ENCODE measurements around the gene CARMIL1.

CARMIL1 gene

GRCh38 chr6:25309886-25310285 is 30.7 kb downstream of the CARMIL1 start:
- DNase-seq (ENCODE audit: low spot score), result peak; percentile 22

GRCh38 chr6:25311331-25311840 is 32.2 kb downstream of the CARMIL1 start:
- no peak for DNase-seq (ENCODE audit: low spot score)

DNA sequence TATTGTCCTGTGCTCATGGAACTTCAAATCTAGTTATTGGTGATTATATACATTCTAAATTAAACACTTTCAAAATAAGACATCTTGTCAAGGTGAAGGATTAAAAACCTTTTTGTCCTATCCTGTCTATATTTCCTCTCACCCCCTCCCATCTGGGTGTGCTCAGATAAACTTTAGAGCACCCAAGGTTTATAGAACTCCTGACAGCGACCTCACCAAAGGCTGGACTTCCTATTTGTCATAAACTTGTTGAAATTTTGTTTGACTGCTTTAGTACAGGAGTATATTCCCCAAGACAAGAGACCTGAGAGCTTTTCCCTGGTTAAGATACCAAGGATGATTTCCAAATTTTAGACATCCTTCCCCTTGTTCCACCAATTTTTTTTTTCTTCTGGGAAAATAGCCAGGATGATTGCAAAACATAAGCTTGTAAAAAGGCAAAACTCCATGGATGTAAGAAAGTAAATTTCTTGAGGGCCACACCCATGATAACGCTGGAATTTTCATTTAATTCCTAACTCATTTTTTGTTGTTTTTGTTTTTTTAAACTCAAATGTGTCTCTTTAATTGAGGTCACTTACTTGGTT is 33.0 kb downstream of the CARMIL1 start:
- DNase-seq (ENCODE audit: low spot score), result no peak

DNA sequence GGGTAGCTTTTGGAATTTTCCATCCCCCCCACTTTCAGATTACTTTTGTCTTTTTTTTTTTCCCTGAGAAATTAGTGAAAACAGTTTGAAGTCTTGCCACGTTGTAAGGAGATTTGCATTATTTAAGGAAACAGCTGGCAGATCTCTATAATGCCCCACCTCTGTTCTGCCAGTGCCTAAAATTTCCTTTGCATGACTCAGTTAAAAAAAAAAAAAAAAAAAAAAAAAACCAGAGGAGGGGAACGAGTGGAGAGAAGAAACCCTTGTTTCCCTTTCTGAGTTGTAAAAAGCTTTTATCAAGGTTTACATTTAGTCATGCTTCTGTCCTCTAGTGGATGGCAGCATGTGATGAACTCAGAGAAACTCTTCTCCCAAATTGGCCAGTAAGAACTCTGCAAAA is 33.5 kb downstream of the CARMIL1 start:
- no peak for DNase-seq (ENCODE audit: low spot score)

DNA sequence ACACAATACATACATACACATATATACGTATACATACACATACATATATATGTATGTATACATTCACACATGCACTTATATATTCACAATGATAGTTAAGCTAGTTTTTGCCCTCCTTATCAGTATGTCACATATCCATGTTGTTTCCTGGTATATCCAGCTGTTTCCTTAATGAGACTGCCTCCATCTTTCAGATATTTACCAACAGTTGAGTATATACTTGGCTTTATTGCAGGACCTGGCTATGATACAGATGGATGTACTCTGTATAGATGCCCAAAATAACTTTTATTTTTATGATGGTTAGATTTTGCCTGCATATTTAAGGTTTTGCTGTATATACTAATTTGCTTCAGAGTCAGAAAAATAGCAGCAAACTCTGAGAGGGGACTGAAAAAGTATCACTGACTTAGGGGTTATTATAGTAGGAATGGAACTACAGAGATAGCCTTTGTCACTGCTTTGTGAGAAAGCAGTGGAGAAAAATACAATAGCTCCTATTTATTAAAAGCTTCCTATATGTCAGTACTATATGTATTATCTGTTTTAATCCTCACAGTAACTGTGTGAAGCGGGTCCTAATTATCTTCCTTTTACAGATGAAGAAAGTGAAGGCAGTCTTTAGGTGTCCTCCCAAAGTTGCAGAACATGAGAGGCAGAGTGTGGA is 35.5 kb downstream of the CARMIL1 start:
- no peak for DNase-seq (ENCODE audit: low spot score)

GRCh38 chr6:25315194-25316177 is 36.3 kb downstream of the CARMIL1 start:
- DNase-seq (ENCODE audit: low spot score), result no peak

DNA sequence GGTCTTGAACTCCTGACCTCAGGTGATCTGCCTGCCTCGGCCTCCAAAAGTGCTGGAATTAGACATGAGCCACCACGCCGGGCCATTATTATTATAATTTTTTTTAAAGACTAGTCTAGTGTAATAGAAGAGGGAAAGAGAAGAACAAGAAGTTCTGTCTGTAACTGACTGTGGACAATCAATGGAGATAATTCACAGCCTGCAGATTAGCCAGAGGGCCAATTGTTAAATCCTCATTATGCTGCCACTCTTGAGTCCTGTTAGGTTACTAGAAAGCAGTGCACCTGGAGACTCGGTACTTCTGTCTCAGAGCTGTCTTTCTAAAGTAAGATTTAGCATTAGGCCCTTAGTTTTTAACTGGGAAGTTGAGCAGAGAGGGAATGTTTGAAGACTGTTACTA is 37.5 kb downstream of the CARMIL1 start:
- DNase-seq (ENCODE audit: low spot score), result no peak

GRCh38 chr6:25318589-25318988 is 39.4 kb downstream of the CARMIL1 start:
- no peak for DNase-seq (ENCODE audit: low spot score)

DNA sequence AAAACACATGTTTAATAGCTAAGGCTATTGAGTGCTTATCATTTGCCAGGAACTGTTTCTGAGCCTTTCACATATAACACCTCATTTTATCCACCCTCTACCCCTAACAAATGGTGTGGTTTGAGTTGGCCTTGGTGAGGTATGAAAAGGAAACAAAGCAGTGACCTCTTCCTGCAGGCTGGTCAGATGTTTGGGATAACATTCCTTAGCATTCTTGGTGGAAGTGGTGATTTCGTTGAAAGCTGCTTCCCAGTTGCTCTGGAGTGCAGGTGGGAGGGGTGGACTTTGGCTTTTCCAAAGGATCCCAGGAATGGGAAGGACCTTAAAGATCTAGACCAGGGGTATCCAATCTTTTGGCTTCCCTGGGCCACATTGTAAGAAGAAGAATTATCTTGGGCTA is 41.3 kb downstream of the CARMIL1 start:
- DNase-seq (ENCODE audit: low spot score), result no peak

- DNase-seq (ENCODE audit: low spot score), result no peak
Measured at GRCh38 chr6:25322692-25323091, 43.5 kb downstream of the CARMIL1 start.

DNA sequence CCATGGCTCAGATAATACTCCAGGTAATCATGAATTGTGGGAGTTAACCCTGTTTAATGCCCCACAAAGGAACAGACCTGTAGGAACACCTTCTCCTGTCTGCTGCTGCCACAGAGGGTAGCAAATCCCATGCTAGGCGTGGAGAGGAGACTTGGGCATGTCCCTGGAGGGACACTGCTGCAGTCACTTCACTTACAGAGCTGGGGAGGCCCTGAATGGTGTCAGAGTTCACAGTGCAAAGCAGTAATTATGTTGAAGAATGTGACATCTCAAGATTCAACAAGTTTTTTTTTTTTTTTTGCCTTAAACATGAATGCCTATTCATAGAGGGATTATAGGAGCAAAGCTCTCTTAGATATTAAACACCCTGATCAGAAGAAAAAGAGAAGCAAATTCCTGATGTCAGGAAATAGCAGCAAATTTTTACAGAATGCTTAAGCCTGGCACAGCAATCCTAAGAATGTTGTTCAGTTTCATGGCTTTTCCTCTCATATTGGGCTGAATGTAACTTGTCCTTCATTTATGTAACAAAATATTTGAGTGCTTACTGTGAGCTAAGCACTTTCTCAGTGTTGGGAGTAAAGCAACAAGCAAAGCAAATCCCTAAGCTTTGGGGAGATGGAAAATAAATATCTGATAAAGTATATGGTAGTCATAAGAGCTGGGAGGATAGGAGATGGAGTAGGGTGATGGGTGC is 45.0 kb downstream of the CARMIL1 start:
- DNase-seq (ENCODE audit: low spot score), result no peak

DNA sequence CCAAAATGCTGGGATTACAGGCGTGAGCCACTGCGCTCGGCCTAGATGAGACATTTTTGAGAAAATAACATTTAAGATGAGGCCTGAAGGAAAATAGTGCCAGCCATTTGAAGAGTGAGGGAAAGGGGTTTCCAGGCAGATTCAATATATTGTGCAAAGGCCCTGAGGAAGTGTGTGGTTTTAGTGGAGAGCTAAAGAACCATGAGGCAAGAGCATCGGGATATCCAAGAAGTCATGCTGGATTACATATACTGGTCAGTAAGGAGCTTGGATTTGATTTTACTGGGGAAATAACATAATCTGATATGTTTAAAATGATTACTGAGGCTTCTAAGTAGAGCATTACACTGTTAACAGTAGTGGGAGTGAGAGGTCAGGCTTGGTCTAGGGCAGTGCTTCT is 47.0 kb downstream of the CARMIL1 start:
- no peak for DNase-seq (ENCODE audit: low spot score)

DNA sequence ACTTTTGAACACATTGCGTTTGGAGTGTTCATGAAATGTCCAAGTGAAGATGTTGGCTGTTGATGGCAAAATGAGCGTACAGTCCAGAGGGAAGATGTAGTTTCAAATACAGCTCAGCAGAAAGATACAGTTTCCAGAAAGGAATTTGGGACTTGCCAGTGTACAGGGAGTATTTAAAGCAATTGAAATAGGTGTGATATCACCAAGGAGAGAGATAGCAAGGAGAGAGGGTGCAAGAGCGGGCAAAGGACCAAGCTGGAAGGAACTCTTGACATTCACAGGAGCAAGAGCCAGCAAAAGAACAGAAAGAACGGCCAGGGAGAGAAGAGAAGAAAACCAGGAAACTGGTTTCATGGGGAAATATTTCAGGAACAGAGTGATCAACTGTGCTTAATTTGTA is 47.8 kb downstream of the CARMIL1 start:
- no peak for DNase-seq (ENCODE audit: low spot score)

GRCh38 chr6:25327432-25327831 is 48.3 kb downstream of the CARMIL1 start:
- DNase-seq (ENCODE audit: low spot score), result no peak

- no peak for DNase-seq (ENCODE audit: low spot score)
Measured at GRCh38 chr6:25329161-25329817, 50.1 kb downstream of the CARMIL1 start.

DNA sequence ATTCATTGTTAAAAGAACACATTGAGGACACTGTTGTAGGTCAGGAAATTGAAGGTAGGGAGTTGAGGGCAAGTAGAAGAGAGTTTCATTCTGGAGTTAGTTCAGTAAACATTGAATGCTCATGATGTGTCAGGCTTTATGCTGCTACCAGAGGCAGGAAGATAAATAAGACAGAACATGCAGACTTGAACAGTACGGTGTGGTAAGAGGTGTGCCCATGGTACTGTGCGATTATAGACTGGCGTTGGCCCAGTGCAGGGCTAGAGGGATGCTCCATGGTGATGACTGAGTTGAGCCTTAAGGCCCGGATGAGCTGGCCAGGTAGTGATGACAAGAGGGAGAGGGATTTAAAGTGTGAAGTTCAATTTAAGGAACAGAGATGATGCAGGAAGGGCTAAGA is 50.8 kb downstream of the CARMIL1 start:
- no peak for DNase-seq (ENCODE audit: low spot score)

- DNase-seq (ENCODE audit: low spot score), result no peak
Measured at GRCh38 chr6:25330796-25331685, 51.9 kb downstream of the CARMIL1 start.

GRCh38 chr6:25332165-25332564 is 53.0 kb downstream of the CARMIL1 start:
- DNase-seq (ENCODE audit: low spot score), result no peak

DNA sequence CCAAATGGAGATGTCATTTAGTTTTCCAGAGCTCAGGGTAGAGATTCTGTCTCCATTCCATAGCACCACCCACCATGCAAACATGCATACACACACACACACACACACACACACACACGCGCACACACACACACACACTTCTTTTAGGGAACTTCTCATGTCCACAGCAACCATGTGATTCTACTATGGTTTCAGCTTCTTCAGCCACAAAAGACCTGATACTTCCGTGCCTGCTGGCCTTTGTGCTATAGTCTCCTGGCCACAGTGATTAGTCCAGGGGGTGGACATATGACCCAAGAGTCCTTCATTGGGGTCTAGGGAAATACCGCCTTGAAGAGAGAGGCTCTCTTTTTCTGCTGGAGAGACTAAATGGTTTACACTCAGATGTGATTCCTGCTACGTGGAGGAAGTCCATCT is 53.5 kb downstream of the CARMIL1 start:
- peak; percentile 23 for DNase-seq (ENCODE audit: low spot score)

DNA sequence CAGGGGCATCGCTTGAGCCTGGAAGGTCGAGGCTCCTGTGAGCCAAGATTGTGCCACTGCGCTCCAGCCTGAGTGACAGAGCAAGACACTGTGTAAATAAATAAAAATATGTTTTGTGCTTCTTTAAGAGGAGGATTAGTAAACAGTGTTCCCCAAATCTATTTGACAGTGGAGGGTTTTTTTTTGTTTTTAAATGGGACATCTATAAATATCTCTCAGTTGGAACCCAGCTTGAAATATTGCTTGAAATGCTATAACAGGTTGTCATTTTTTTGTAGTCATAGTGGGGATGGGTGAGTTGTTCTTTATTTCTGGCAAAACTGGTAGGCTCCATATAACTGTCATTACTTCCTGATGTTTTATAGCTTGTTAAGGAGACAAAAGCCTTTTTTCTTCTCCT is 54.3 kb downstream of the CARMIL1 start:
- no peak for DNase-seq (ENCODE audit: low spot score)
